Activated naive CD4-positive, alpha-beta T cell treated with anti-CD3 and anti-CD28 coated beads, Interleukin-2, amount 10 ng/mL, durations not matched to agents 7 days and 5 days (primary cell): ENCODE measurements around the gene SEC14L1.
"Not testable (repeated sequence)": the region's sequence is repeated elsewhere in the genome, so short reads cannot be mapped to it uniquely, and the experiment has no call there.

Experiments used
- CTCF ChIA-PET: fragments of 350-600 bp; sonication (Branson Sonifier 250); formaldehyde crosslinking; loops from one replicate; lab custom pipeline; 2021; ENCODE audit warnings: antibody characterized with exemption; lab: Charles Lee
- DNase-seq: peaks from one replicate; pipeline ENCODE4 v3.0.0-alpha.2; 2020
- H3K27ac Mint-ChIP-seq: one replicate; pipeline ENCODE4 v1.8.0; 2021; ENCODE audit warnings: mild to moderate bottlenecking, moderate library complexity, mixed read lengths
- H3K27me3 Mint-ChIP-seq: one replicate; pipeline ENCODE4 v1.8.0; 2021; ENCODE audit warnings: mild to moderate bottlenecking, mixed read lengths
- H3K36me3 Mint-ChIP-seq: one replicate; pipeline ENCODE4 v1.8.0; 2021; ENCODE audit warnings: mixed read lengths
- H3K4me1 Mint-ChIP-seq: one replicate; pipeline ENCODE4 v1.8.0; 2021; ENCODE audit warnings: mixed read lengths
- H3K4me3 Mint-ChIP-seq: one replicate; pipeline ENCODE4 v1.8.0; 2021; ENCODE audit warnings: mild to moderate bottlenecking, moderate library complexity, mixed read lengths
- H3K9me3 Mint-ChIP-seq: one replicate; pipeline ENCODE4 v1.8.0; 2021; ENCODE audit warnings: mixed read lengths

Gene SEC14L1

DNA sequence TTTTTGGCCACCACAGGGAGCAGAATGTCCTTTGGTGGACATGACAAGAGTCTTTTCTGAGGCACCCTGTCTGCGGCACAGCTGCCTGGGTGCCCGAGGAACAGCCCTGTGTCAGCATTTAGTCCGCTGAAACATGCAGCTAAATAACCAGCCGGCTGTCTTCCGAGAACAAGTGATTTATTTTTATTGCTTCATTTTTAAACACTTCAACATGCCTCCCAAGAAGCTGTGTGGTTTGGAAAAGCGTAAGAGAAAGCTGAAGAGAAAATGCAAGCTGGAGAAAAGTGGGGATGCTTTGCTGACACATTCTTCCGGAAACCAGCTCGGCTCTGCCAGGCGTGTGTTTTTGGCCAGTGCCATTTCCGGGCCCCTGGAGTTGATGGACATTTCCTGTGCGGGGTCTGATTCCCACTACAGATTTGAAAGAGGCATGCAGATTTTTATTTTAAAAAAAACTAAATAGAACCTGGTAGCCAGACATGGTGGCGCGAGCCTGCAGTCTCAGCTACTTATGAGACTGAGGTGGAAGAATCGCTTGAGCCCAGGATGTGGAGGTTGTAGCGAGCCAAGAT, 94.7 kb downstream of the SEC14L1 start:
- no peaks in the 10 kb centered on the region for H3K9me3 Mint-ChIP-seq
- H3K4me1 Mint-ChIP-seq: peaks cover 21% of the 10 kb centered on the region
- peak overlapping the region; percentile 47 for H3K4me3 Mint-ChIP-seq
- CTCF ChIA-PET: interaction anchor here (0.8 to 1.9 kb wide), 5 partner anchors 11 to 367 kb away, joined by 3 to 9 read pairs (median 3); partner anchors contain the start of gene MGAT5B
- peaks cover 26% of the 10 kb centered on the region for H3K27me3 Mint-ChIP-seq
- DNase-seq: peak; percentile 55
- H3K36me3 Mint-ChIP-seq: no peaks in the 10 kb centered on the region
- H3K27ac Mint-ChIP-seq: peak overlapping the region; percentile 66

DNA sequence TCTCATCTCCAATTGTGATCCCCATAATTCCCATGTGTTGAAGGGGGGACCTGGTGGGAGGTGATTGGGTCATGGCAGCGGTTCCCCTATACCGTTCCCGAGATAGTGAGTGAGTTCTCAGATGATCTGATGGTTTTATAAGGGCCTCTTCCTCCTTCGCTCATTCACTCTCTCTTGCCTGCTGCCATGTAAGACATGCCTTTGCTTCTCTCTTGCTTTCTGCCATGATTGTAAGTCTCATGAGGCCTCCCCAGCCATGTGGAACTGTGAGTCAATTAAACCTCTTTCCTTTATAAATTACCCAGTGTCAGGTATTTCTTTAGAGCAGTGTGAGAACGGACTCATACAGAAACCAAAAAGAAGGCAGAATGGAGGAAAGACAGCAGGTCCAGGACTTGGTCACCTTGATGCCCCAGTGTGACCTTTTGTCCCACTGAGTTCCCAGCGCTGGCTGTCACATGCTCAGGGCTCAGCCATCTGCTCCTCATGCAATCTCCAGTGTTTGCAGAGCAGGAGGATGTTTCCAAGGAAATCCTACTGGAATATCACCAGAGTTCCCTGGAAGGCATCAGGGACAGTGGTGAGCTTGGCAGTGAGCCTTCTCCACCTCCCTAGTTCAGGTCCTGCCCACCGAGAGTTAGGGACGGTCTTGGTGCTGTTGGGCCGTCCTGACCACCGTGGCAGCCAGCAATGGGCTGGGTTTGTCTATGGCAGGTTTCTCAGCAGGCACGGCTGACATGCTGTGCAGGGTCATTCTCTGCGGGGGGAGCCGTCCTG, 96.7 kb downstream of the SEC14L1 start:
- CTCF ChIA-PET: no interaction called here
- Mint-ChIP-seq H3K27me3 (peaks cover 28% of the 10 kb centered on the region), H3K27ac (no peak overlapping the region), H3K4me1 (peaks cover 21% of the 10 kb centered on the region), H3K9me3 (no peaks in the 10 kb centered on the region), H3K36me3 (no peaks in the 10 kb centered on the region), H3K4me3 (no peak overlapping the region)
- no peak for DNase-seq

DNA sequence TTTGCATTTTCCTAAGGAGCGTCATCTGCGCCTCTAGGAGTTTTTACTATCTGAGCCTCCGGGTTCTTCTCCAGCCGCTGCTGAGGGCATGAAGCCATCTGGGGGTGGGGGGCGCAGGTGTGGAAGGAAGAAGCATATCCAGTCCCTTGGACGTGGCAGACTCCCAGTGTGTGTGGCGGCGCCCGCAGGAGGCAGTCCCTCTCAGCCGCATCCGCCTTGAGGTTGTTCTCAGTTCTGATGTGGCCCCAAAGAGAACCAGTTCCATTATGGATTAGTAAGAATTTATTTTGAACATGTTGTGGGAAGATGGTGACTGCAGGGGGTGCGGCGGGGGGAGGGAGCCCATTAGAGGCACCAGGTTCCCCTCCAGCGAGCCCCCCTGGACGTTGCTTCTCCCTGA, 100.2 kb downstream of the SEC14L1 start:
- no peak for DNase-seq
- CTCF ChIA-PET: interaction anchor here (1.6 kb wide), 1 partner anchor 152 kb away, joined by 6 read pairs; no protein-coding TSS in a partner anchor
- Mint-ChIP-seq H3K27ac (no peak overlapping the region), H3K4me1 (peaks cover 8% of the 10 kb centered on the region), H3K4me3 (no peak overlapping the region), H3K27me3 (peaks cover 37% of the 10 kb centered on the region), H3K9me3 (no peaks in the 10 kb centered on the region), H3K36me3 (no peaks in the 10 kb centered on the region)

DNA sequence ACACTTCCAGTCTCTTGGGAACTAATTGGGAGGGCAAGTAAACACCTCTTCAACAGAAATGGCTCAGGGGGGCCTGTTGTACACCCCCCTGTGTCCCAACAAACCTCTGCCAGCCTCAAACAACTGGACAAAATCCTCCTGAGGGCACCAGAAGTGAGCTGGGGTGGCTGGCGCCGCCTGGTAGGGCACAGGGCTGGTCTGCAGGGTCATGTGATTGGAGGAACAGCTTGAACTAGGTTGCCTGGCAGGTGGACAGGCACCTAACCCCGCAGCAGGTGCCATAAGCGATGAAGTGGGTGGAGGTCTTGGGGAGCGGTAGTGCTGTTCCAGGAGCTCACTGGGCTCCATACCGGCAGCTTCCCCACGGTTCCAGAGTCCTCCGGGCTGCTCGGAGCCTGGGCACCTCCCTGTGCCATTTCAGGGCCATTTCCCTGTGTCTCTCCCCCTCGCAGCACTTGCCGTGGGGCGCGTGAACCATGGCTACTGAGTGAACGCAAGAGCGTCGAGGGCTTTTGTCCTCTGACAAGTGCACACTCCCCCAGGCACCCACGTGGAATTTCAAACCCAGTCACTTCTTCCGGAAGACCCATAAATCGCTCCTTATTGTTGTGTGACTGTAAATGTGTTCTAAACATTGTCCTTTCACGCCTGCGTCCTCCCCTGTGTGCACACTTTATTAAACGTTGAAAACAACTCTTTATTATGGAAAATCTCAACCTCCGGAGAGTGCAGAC, 101.5 kb downstream of the SEC14L1 start:
- peaks cover 14% of the 10 kb centered on the region for H3K4me1 Mint-ChIP-seq
- H3K36me3 Mint-ChIP-seq: no peaks in the 10 kb centered on the region
- no peak overlapping the region for H3K27ac Mint-ChIP-seq
- CTCF ChIA-PET: interaction anchor here (1.6 to 3.5 kb wide), 2 partner anchors 154 to 156 kb away, joined by 6 to 16 read pairs; no protein-coding TSS in a partner anchor
- H3K4me3 Mint-ChIP-seq: no peak overlapping the region
- no peak for DNase-seq
- H3K27me3 Mint-ChIP-seq: peaks cover 34% of the 10 kb centered on the region
- H3K9me3 Mint-ChIP-seq: no peaks in the 10 kb centered on the region

DNA sequence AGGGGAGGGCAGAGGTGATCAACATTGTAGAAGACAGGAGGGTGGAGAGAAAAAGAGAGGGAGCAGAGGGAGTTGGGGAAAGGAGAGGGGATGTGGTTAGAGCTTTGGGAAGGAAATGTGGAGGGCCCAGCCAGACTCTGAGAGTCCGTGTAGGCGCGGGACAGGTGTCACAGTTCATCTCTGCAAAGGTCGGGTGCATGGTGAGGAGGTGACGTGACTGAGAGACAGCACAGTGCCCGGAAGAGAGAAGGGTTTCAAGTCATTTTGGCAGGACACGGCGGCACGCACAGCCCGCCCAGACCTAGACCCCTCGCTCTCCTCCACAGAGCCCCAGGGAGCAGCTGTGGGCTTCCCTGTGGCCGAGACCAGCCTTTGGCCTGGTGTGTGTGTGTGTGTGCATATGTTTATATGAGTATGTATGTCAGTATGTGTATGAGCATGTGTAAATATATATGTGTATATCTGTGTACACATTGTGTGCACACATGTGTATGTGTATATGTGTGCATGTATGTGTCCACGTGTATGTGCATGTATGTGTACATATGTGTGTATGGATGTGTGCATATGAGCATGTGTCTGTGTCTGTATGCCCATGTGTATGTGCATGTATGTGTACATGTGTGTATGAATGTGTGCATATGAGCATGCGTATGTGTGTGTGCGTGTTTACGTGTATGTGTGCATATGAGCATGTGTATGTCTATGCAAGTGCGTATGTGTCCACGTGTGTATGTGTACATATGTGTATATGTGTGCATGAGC, 104.6 kb downstream of the SEC14L1 start:
- H3K27me3 Mint-ChIP-seq: peaks cover 60% of the 10 kb centered on the region
- CTCF ChIA-PET: interaction anchor here (3.5 kb wide), 1 partner anchor 159 kb away, joined by 16 read pairs; no protein-coding TSS in a partner anchor
- no peak overlapping the region for H3K4me3 Mint-ChIP-seq
- peak overlapping the region; percentile 67 for H3K27ac Mint-ChIP-seq
- no peaks in the 10 kb centered on the region for H3K36me3 Mint-ChIP-seq
- no peak for DNase-seq
- H3K4me1 Mint-ChIP-seq: peaks cover 19% of the 10 kb centered on the region
- no peaks in the 10 kb centered on the region for H3K9me3 Mint-ChIP-seq

DNA sequence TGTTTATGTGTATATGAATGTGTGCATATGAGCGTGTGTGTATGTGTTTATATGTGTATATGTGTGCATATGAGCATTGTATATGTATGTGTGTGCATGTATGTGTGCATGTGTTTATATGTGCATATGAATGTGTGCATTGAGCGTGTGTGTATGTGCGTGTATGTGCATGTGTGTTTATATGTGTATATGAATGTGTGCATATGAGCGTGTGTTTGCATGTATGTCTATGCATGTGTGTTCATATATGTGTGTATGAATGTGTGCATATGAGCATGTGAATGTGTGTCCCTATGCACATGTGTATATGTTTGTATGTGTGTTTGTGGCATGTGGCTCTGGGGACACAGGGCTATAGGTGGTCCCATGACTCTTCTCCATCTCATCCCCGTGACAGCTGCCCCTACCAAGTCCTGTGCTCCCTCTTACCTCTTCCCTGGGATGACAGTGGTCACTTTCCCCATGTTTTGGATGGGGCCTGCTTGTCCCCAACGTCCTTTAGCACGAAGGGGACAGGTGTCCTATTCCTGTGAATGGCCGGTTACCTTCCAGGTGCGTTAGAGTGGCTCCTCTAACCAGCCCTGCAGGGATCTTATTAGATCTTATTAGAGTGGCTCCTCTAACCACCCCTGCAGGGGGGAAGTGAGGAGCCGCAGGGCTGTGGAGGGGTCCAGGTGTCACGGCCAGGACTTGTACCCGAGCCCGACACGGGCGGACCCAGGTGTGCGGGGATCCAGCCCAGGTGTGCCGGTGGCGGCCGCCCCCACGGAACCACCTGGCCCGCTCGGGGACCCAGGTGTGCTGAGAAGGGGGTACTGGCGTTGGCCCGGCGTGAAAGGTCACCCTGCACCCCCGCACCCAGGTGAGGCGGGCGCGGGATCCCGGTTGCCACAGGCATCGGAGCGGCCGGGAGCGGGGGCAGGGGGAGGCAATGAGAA, 105.6 kb downstream of the SEC14L1 start:
- CTCF ChIA-PET: interaction anchor here (0.6 kb wide), 1 partner anchor 11 kb away, joined by 3 read pairs; no protein-coding TSS in a partner anchor
- Mint-ChIP-seq H3K27me3 (peaks cover 60% of the 10 kb centered on the region), H3K4me3 (peak overlapping the region; percentile 52), H3K9me3 (no peaks in the 10 kb centered on the region), H3K4me1 (peaks cover 19% of the 10 kb centered on the region), H3K27ac (peak overlapping the region; percentile 28), H3K36me3 (no peaks in the 10 kb centered on the region)
- no peak for DNase-seq

DNA sequence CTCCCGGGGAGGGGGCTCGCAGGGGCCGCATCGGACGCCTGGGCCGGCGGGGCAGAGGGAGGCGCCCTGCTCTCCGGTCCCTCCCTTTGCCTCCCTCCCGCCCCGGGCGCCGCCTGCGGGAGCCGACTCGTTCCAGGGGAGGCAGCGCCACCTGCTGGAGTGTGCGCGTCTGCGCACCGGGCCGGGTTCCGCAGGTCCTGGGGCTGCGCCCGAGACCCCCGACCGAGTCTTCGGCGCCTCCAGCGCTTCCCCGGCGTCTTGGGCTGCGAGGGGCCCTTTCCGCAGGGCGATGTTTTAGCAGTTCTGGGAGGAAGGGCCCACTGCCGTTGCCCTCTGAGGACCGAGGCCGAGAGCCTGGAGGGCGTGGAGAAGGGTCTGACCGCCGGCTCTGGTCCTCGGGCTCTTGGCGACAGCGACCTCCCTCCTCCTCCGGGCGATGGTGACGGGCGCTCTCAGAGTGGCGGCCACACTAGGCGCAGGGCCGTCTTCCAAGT, 106.3 kb downstream of the SEC14L1 start:
- peaks cover 55% of the 10 kb centered on the region for H3K27me3 Mint-ChIP-seq
- peak overlapping the region; percentile 52 for H3K4me3 Mint-ChIP-seq
- H3K4me1 Mint-ChIP-seq: peaks cover 19% of the 10 kb centered on the region
- H3K27ac Mint-ChIP-seq: peak overlapping the region; percentile 49
- CTCF ChIA-PET: interaction anchor here (1.2 to 1.8 kb wide), 4 partner anchors 35 to 161 kb away, joined by 3 to 18 read pairs (median 4); no protein-coding TSS in a partner anchor
- no peaks in the 10 kb centered on the region for H3K9me3 Mint-ChIP-seq
- no peaks in the 10 kb centered on the region for H3K36me3 Mint-ChIP-seq
- peak; percentile 89 for DNase-seq

DNA sequence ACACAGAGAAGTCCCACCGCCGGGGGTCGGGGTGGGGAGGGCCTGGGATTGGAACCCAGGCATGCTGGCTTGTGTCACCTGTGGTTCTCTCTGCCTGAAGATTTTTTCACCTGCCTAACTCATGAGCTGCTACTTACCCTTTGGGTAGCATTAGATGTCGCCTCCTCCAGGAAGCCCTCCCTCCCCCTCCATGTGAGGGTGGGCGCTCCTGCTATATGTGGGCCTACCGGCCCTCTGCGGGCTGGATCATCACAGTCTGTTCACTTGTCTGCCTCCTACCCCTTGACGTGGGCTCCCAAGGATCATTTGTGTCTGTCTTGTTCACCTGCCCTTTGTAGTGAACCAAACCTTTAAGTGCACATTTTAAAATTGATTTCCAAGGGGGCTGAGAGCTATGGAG, 106.8 kb downstream of the SEC14L1 start:
- peak overlapping the region; percentile 52 for H3K4me3 Mint-ChIP-seq
- no peak overlapping the region for H3K27ac Mint-ChIP-seq
- H3K36me3 Mint-ChIP-seq: no peaks in the 10 kb centered on the region
- CTCF ChIA-PET: interaction anchor here (0.7 to 1.8 kb wide), 6 partner anchors 35 to 161 kb away, joined by 3 to 18 read pairs (median 4); no protein-coding TSS in a partner anchor
- peaks cover 55% of the 10 kb centered on the region for H3K27me3 Mint-ChIP-seq
- DNase-seq: no peak
- H3K9me3 Mint-ChIP-seq: no peaks in the 10 kb centered on the region
- peaks cover 19% of the 10 kb centered on the region for H3K4me1 Mint-ChIP-seq

DNA sequence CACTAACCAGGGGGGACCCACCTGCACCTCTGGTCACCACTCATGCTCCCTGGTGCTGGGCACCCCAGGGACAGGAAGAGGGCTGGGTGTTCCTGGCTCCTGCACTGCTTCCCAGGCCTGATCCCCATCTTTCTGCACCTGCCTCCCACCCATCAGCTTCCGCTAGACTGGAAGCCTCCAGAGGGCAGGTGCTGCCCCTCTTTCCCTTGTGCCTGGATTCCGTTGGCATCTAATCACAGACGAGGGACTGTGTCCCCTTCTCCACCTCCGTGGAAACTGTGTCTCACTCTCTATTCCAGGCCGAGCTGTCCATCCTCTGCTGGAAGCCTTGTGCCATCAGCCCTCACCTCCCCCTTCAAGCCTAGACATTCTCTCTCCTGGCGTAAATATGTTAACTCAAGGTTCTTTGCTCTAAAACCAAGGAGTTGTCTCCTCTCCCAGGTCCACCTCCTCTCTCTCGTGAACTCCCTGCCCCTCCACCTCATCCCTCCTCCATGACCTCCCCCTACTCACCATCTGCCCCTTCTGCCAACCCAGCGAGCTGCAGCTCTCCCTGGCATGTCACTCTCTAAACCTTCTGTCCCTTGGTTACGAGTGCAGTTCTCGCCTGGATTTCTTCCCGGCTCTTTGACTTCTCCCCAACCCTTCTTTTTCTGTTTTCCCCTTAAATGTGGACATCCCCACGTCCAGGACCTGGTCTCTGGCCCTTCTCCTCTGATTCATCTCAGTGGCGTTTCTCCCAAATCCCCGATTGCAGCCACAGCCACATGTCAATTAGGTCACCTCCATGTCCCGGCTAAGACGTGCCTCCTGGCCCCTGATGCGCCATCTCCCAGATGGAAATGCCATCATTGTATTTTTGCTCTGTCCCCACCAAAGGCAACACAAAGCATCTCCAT, 107.7 kb downstream of the SEC14L1 start:
- H3K27me3 Mint-ChIP-seq: peaks cover 60% of the 10 kb centered on the region
- H3K27ac Mint-ChIP-seq: no peak overlapping the region
- no peaks in the 10 kb centered on the region for H3K36me3 Mint-ChIP-seq
- H3K9me3 Mint-ChIP-seq: no peaks in the 10 kb centered on the region
- no peak for DNase-seq
- CTCF ChIA-PET: interaction anchor here (0.7 to 1.8 kb wide), 7 partner anchors 36 to 162 kb away, joined by 3 to 18 read pairs (median 3); no protein-coding TSS in a partner anchor
- H3K4me3 Mint-ChIP-seq: no peak overlapping the region
- peaks cover 19% of the 10 kb centered on the region for H3K4me1 Mint-ChIP-seq

DNA sequence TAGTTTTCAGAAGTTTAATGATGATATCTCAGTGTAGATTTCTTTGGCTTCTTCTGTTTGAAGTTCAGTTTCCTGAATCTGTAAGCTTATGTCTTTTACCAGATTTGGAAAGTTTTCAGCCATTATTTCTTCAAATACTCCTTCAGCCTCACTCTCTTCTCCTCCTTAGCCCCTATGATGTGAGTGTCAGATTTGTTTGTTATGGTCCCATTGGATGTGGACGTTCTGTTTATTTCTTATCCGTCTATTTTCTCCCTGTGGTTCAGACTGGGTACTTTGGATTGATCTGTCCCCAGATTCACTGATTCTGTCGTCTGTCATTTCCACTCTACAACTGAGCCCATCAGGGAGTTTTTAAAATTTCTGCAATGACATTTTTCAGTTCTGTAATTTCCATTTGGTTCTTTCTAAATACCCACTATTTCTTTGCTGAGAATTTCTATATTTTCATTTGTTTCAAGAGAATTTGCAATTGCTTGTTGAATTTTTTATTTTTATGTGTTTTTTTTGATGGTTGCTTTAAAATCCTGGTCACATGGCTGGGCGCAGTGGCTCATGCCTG, 110.9 kb downstream of the SEC14L1 start:
- Mint-ChIP-seq H3K27me3 (peaks cover 65% of the 10 kb centered on the region), H3K4me3 (no peak overlapping the region)
- CTCF ChIA-PET: no interaction called here

DNA sequence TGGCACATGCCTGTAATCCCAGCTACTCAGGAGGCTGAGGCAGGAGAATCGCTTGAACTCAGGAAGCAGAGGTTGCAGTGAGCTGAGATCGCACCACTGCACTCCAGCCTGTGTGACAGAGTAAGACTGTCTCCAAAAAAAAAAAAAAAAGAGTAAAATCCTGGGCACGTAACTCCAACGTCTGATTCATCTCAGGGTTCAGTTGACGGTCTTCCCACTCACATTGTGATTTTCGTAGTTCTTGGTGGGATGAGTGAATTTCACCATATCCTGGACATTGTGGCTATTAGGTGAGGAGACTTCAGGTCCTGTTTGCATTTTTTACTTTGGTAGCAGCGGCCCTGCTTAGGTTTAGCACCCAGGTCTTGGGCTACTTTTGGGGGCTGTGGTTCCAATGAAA, 111.5 kb downstream of the SEC14L1 start:
- H3K4me3 Mint-ChIP-seq, DNase-seq, CTCF ChIA-PET, H3K4me1 Mint-ChIP-seq, H3K9me3 Mint-ChIP-seq, H3K27ac Mint-ChIP-seq, H3K36me3 Mint-ChIP-seq: not testable (repeated sequence)
- peaks cover 67% of the 10 kb centered on the region for H3K27me3 Mint-ChIP-seq

More for the DNA sequence above, 110.9 kb downstream of the SEC14L1 start:
- no peak for DNase-seq
- Mint-ChIP-seq H3K27ac (no peak overlapping the region), H3K4me1 (peaks cover 6% of the 10 kb centered on the region), H3K36me3 (no peaks in the 10 kb centered on the region), H3K9me3 (no peaks in the 10 kb centered on the region)
